ENCODE data around the gene CRIM1. TPM values are rescaled to one million over a fixed set of nuclear protein-coding genes. Genes with fewer than 3 reads are reported as not detected.

Gene CRIM1
- polyA plus RNA-seq, 1 donor, result 21.1 TPM

DNA sequence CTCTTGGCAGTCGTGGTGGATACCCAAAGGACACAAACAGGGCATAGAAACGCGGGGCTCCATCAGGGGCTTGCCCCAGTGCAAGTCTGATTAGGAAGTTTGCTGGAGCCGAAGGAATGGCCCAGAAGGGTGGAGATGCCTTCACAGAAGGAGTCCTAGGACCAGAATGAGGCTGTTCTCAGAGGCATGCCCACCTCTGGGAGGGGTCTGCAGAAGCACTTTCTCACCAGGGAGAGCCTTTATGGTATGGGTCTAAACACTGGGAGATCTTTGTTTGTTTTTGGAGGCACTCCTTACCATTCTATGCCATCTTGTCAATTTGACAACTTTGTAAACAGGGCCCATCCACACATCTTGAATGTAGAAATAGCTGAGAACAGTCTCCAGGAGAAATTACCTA lies 75.0 kb downstream of the CRIM1 start:
- DNase-seq, result no peak

DNA sequence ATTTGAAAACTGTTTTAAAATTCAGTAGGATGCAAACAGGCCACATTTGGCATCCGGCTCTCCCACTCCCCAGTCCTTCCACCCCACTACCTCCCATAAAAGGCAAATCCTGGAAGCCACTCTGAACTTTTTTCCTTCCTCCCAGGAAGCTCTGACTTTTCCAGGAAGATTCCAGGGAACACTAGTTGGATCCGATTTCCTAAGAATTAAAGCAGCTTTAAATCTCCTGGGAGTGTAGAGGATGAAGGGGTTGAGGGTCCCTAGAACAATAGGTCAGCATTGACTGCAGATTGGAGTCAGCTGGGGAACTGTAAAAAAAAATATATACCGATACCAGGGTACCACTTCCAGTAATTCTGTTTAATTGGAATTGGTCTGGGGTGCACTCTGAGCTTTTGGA lies 76.9 kb downstream of the CRIM1 start:
- DNase-seq, result no peak

DNA sequence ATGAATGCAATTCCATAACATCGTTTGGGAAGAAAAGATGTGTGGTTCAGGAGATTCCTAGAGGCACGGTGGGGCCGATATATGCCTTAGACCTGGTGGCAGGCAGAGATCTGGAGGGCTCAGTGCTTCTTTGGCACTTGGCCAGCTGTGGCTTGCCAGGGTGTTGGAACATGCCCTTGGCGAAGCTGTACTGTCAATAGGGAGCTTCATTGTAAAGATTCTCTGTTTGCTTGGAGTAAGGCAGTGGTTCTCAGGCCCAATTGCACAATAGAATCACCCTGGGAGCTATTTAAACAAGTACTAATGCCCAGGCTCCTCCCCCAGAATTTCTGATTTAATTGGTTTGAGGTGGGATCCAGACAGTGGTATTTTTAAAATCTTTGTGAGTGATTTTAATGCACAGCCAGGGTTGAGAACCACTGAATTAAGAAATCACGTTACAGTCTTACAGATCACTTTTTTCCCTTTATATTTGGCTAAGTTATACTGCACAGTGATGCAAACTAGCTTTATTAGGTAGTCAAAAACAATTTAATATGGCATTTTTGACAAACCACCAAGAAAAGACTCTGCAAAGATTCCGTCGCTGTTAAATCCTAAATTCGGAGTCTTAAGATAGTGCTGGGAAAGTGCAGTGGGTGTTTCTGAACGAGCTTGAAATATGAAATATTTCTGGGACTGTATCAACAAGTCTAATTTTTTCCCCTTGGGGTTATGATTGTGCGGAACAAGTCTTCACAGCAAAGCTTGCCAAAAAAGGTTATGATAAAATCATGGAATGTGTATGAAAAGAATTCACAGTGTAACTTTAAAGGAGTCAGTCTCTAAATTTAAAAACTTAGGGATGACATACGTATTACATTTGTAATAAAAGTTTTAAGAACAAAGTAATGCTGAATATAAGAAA lies 78.0 kb downstream of the CRIM1 start:
- DNase-seq, result no peak

DNA sequence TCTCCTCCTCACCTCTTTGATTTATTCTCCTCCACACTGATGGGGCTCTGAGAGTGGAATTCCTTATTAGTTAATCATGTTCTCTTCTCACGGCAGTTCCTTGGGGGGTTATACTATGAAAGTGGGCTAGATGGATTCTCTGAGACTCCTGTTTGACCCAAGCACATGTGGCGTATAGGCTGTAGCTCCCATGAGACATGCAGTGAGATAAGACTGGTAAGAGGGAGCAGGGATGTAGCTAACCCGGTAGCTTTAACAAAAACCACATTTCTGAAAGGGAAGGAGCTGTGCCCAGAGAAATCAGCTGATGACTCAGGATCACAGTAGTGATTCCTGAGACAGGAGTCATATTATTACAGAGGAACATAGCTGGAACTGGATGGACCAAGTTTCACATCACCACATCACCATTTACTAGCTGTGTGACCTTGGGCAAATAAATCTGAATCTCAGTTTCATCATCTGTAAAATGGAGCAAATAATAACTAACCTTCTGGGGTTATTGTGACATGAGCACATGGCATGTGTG lies 82.9 kb downstream of the CRIM1 start:
- no peak for DNase-seq

DNA sequence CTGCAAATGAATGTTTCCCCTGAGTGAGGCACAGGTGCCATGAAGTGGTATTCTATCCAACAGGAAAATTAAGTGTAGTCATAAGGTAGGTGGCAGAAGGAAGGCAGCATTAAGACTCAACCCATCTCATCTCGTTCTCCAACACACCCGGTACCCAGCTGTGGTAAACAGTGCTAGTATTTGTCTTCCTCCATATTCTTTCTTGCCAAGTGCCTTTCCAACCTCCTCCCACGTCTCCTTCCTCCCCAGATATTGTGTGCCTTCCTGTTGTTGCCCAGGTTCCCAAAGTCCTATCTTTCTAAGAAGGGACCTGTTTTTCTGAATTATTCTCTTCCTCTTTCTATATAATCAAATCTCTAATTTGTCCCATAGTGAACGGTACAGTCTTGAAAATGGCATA lies 83.5 kb downstream of the CRIM1 start:
- no peak for DNase-seq

DNA sequence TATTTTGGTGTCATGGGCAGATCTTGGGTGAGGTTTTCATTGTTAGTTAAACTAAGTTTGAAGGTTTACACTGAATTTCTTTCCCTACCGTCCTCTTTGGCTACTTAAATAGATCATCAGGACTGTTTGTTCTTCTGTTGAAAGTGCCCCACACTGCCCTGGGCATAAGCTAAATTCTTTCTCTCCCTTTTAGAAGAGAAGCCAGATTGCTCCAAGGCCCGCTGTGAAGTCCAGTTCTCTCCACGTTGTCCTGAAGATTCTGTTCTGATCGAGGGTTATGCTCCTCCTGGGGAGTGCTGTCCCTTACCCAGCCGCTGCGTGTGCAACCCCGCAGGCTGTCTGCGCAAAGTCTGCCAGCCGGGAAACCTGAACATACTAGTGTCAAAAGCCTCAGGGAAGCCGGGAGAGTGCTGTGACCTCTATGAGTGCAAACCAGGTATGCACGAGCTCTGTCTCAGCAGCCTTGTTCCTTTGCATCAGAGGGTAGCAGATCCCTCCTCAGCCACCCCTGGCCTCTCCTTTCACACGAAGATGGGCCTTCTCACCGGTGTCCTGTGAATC lies 85.6 kb downstream of the CRIM1 start:
- DNase-seq, result no peak

DNA sequence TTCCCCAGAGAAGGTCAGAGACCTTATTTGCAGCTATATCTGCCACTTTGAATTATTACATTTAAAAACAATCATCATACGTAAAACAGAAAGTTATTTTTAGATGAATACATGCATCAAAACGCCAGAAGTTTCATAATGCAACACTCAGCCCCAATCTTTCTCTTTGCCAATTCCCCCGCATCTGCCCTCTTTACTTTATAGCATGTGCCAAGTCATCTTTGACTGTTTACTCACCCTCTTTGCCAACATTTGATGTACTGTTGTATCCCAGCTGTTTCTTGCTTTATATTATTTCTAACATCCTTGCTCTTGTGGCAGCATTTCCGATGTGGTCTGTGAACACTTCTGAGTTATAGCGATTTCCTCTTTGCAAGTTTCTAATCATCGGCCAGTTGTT lies 86.2 kb downstream of the CRIM1 start:
- DNase-seq, result no peak

DNA sequence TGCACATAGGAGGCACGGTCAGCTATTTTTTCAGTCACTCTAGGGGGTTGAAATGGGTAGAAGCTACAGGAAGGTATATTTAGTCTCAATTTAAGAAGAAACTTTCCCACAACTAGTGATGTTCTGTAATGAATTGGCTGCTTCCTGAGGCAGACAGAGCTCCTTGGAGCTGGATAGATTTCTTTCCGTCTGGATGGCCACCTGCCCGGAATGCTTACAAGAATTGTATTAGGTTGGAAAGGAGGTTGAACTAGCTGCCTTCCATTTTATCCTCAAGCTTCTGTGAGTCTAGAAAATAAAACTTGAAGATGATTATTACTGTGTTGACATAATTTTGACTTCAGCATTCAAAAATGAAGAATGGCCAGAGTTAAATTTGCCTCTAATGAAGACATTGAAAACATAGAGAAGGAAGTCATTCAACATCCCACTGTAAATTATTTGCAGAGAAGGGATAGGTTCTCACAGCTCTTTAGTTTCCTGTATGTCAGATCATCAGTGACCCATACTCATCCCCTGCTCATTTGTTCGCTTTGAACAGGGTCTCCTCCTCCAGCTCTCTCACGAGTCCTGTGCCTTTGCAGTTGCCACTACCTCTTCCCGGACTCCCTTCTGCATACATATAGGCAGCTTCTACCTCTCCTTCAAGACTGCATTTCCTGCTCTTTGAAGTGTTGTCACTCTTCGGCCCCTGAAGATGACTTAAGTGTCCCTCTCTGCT lies 88.8 kb downstream of the CRIM1 start:
- DNase-seq, result peak; percentile 82

DNA sequence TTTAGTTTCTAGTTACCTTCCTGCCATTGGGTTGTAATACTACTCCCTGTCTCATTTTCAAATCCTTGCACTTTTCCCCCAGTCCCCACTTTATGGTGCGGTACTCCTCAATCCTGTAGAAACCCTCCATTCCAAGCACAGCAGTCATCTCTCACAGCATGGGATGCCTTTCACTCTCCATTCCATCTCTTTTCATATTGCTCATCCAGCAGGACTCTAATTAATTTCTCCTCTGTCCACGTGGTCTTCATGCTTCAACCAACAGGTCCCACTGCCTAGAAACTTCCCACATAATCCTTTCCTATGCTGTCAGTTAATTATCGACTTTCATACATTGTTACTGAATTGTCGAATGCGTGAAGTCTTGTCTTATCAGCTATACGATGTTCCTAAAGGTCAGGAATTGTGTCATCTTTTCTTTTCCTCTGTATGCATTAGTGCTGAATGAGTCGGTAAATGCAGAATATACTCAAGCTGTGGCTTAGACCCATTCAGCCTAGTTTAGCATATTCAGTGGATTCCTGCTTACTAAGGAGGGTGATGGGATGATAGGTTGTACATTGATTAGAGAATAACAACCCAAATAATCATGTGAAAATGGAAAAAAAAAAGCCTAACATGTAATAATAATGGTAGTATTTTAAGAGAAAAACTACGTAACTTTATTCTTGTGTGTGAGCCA lies 89.7 kb downstream of the CRIM1 start:
- no peak for DNase-seq

DNA sequence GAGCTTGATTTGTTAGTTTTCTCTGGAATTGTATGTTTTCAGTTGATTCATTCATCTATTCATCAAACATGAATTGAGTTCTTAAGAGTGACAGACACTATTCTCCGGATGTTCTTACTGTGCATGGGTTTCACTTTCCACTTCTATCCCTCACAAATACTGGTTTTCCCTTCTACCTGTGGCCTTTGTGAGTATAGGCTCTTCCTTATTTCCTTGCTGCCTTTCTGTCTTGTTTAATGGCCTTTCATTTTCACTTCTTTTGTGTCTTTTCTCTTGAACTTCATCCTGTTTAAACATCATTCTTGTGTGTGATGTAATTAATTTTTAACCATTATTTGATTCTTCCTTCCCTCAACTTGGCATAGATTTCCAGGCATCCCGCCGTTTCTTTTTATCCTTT lies 90.7 kb downstream of the CRIM1 start:
- no peak for DNase-seq

DNA sequence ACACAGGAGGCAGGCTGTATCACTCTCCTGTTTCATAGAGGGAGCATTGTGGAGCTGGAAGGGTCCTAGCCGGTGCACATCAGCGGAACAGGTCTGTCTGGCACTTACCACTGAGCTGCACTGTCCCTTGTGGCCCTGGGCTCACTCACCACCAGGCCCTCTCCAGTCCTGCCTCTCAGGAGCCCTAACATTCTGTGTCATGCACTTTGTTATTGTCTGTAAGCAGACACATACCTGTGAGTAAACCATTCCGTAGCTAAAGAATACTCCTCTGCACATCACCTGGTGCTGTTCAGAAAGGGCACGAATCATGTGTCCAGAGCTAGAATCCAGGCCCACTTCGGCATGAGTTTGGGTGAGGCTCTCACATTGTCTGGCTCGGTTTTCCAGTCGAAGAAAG lies 93.6 kb downstream of the CRIM1 start:
- DNase-seq, result no peak

DNA sequence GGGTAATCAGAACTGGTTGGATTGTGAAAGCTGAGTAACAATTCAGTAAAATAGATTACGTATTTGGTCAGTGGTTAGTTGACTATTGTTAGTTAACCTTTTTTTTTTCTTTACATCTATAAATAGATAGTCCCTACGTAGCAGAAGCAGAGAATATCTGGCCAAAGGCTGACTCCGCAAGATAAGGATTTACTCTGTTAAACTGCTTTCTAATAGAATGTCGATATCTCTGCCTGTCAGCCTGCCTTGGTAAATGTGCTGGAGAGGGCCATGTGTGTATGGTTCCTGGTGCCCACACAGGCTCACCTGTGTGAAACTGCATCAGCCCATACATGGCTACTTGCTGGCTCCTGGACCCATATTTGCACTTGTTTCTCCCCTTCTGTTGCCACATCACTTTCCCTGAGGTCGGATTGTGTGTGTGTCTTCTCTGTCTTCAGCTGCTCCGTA lies 94.4 kb downstream of the CRIM1 start:
- no peak for DNase-seq

DNA sequence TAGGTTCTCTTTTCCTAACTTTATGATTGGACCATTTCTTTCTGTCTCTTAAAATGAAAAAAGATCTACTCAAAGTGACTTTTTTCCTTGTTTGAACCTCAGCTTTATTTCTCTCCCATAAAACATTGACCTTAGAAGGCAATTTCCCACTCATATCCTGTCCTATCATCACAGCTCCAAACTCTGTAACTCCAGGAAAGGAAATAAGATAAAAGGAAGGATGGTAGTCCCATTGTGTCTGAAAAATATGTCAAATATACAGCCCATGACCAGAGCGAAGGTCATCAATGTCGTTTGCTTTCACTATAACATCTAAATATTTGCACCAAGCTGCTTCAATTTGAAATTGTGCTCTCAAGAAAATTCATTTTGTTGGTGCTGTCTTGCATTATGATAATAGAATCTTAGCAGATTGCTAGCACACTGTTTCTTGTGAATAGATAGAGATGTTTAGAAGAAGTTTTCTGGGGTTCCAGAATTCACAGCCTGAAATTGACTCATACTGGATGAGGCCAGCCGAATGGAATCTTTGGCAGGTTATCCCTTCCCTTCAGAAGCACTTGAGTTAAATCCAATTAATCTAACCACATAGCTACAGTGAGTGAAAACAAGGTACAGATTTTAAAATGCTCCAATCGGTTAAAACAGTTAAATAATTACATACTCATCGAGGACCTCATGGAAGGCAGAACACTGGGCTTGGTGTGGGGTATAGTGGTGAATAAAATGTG lies 95.1 kb downstream of the CRIM1 start:
- DNase-seq, result no peak

DNA sequence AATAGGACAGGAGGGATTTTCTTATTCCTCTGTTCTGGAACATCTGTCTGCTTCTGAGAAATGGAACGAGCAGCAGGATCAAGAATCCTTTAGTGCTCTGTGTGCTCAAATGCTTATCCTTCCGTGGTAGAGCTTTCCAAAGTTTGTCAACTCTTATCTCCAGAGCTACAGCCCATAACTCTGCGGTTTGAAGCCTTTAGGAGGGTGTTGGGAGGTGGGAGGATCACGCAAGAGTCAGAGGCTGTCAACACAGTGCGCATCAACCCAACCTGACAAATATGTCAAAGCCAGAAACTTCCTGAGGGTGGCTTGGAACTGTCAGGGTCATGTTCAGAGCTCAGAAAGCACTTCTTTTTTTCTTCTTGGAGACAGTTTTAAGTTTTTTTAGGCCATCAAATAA lies 95.9 kb downstream of the CRIM1 start:
- no peak for DNase-seq

DNA sequence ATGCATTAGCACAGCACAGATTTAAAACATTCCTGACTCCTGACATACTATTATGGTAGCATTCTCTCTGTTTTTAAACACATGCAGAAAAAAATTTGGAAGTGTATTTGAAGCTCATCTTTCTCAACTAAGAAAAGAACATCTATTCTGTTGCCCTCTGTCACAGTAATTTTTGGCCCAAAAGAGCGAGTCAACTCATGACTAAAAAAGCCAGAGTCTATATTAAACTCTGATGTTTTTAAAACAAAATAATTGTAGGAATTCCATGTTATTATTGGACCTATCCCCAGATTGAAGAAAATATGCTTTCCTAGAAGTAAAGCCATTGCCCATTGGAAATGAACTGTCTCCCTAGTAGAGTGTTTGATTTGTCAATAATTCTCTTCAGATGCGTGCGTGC lies 96.7 kb downstream of the CRIM1 start:
- no peak for DNase-seq

DNA sequence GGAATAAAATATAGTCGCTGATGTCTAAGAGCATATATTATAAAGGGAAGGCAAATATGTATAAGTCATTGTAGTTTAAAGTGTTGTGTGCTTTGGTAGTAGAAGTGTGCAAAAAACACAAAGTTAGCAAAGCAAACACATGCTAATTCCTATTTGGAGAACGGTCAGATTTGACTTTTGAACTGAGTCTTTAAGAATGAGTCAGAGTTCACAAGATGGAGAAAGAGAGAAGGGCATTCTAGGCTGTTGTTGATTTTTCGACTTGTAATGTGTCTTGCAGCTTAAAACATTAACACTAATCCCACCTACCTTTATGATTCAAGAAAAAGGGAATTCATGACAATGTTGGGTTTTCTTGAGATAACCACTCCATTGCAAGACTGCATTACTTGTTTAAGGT lies 98.1 kb downstream of the CRIM1 start:
- DNase-seq, result no peak

DNA sequence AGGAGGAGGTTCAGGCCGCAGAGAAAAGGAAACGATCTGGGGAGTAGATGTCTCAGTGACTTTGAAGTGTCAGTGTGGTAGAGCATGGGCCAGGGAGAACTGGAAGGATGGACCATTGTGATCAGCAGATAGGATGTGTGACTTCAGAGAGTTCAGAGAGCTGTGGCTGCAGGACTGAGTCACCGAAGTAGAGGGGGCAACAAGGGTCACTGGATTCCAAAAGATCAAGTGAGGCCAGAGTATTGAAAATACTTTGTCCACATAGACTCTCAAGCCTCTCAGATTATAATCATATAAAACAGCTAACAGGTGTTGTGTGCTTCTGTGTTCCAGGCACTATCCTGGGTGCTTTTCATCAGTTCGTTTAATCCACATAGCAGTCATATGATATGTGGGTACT lies 99.4 kb downstream of the CRIM1 start:
- DNase-seq, result no peak

DNA sequence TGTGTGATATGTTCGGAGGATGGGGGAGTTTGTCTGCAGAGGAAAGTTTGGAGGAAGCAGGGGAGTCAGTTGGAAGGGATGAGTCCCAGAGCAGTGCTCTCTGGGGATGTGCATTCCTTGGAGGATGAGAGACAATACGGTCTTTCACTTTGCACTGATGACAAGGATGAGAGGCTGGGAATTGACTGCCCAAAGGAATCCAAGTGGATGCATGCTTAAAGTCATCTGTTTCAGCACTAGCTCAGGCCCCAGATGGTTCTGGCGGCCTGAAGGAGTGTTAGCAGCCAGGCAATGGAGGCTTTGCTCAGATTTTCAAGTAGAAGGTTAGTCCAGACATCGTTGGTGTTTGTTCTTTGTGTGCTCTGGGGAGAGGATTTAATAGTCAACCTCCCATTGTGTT lies 100.2 kb downstream of the CRIM1 start:
- DNase-seq, result no peak

DNA sequence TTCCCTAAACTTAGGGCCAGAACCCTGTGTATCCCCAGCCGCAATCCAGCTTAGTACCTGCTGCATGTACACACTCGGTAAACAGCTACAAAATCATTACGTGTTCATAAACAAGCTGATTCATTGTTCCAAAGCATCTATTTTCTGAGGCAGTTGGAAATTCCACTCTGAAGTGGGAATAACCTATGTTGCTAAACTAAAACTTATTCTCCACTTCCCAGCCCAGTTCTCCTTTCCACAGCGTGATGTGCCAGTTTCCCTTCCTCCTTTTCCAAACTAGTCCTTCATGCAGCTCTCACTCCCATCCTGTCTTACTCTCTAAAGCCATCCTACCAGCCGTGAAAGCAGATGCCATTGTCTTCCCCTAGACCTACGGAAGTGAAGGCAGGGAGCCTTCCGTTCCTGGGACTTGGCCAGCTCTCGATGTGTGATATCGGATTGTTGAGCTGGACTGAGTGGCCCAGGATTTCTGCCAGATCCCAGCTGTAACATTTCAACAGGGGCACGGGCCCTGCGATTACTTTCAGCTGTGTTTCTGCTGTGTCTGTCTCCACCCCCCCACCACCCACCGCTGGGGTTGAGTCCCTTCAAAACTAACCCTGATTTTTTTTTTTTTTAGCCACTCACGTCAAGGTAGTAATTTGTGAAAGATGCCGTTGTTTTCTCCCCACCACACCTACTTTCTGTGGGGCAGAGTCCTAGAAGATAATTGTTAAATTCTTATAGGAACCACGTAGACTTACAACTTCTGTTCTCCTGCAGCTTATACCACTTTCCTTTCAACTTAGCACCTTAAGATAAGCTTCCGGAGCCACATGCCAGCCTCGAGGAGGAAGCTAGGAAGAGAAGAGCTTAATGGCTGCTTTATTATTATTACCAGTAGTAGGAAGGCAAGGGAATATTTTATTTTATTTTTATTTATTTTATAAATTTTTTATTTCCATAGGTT lies 100.9 kb downstream of the CRIM1 start:
- DNase-seq, result no peak

DNA sequence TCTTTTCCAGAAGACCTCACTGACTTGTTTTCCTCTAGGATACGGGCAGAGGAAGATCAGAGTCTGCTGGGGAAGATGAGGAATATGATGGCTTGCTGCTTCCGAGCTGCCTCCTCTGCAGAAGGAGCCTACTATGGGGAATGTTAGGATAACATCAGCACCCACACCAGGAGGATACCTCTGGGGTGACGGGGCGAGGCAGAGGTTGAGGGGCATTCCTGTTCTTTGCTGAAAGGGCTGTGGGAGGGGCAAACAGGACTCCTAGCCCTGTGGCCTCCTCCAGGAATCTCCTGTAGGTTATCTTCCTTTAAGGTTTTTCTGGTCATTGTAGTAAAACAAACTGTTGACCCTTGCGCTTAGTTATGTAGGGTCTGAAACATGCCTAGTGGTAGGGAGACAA lies 102.5 kb downstream of the CRIM1 start:
- no peak for DNase-seq

DNA sequence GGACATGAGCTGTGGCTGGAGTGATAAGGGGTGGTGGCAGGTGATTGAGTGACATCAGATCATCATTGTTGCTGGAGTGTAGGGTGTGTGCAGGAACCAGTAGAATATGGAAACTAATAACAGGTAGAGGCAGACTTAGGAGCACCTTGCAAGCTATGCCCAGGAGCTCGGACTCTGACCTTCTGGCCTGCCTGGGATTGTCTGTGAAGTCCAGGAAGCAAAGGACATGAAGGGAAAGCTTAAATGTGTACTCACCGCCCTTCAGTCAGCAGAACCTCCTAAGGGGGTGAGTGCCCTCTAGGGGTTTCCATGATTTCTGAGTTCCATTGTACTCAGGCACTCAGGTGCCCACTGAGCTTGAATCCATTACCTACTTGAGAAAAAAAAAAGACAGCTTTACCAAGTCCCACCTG lies 104.2 kb downstream of the CRIM1 start:
- DNase-seq, result no peak
